ENCODE data around the gene CIC.
"Not testable (repeated sequence)": the region's sequence is repeated elsewhere in the genome, so short reads cannot be mapped to it uniquely, and the experiment has no call there.

The CIC gene

DNA sequence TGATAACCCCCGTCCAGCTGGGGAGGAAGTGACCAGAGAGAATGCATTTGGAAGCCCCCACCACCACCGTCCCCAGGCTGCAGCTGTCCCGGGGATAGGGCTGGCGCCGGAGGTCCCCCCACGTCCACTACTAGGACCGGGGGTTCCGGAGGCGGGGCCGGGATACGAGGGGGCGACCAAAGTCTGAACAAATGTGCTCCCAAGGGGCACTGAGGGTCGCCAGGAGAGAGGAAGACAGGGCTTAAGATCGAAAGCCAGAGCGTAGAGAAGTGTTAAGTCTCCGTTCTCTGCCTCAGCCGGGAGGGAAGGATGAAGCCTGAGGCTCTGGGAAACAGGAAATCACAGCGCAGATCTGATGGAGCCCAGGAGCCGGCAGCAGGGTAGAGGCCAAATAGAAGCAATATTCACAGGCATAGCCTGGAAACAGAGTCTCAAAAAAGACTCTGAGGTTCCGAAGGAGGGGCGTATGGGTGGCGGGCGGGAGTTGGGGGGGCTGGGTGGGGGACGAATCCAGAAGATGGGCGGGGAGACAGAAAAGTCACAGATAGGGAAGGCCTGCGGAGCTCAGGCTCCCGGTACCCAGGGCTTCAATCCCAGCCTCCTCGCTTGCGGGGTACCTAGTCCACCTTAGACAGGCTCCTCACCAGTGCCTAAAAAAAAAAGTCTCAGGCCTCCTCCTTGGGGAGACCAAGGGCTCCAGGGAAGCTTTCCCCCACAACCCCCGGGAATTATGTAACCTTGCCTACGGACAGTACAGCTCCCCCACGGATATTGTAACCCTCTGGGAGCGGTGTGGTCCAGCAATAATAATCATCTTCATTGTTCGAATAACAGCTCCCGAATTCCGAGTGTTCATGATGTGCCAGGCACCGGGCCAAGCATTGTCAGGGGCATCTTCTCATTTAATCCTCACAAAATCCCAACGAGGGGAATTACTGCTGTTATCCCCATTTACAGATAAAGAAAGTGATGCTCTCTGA lies 13.0 kb upstream of the CIC start:
- DNase-seq, result peak in 2 of 3 donors; percentile 37 to 49

DNA sequence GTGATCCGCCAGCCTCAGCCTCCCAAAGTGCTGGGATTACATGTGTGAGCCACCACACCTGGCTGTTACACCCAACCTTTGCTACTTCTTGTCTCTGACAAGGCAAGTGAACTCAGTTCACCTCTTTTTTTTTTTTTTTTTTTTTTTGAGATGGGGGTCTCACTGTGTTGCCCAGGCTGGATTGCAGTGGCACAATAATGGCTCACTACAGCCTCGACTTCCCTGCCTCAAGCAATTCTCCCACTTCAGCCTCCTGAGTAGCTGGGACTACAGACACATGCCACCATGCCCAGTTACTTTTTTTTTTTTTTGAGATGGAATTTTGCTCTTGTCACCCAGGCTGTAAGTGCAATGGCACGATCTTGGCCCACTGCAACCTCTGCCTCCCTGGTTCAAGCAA lies 11.2 kb upstream of the CIC start:
- DNase-seq, result not testable (repeated sequence)

- no peak for DNase-seq
Observed at GRCh38 chr19:42261763-42262162, 7.3 kb upstream of the CIC start.

DNA sequence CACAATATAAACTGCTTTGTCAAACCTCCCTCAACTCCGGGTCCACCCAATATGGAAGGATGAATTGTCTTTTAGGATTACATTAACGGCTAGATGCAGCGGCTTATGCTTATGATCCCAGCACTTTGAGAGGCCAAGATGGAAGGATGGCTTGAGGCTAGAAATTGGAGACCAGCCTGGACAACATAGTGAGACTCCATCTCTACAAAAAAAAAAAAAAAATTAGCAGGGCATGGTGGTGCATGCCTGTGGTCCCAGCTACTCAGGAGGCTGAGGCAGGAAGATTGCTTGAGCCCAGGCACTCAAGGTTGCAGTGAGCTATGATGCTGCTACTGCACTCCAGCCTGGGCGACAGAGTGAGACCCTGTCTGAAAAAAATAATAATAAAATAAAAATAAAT lies 2.9 kb upstream of the CIC start:
- DNase-seq, result not testable (repeated sequence)

- not testable (repeated sequence) for DNase-seq
Observed at GRCh38 chr19:42266928-42267603, 2.0 kb upstream of the CIC start.

- no peak for DNase-seq
Observed at GRCh38 chr19:42267644-42268141, 1.4 kb upstream of the CIC start.

GRCh38 chr19:42268142-42268703 lies 829 bp upstream of the CIC start:
- DNase-seq, result peak; percentile 99 to 100 (median 100)

- DNase-seq, result no peak
Observed at GRCh38 chr19:42269478-42270345, 660 bp downstream of the CIC start.

DNA sequence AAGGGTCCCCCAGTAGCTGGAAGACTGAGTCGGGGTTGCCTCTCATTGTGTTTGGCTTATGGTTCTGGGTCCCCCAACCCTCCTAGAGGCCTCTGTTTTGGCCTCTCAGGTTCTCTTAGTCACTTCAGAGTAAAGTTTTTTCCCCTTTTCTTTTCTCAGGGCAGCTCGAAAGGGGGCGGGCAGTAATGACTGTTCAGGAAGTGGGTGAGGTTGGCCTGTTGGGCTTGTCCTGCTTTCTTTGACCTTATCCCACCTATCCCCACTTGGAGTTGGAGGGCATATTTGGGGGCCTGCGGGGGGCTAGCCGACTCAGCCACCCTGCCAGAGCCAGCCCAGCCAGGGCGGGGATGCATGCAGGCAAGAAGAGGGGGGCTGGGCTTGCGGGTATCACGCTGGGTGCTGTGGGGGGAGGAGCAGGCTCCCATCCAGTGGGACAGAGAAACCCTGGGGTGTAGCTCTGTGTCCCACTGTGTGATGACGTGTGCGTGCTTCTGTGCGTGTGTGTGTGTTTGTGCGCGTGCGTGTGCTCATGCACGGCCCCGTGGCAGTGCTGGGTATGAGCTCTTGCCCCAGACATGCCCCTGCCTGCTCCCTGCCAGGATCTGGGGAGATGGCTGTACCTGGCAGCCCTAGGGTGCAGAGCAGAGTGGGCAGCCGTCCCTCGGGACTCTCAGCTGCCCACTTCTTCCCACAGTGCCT lies 1.4 kb downstream of the CIC start:
- peak; percentile 81 to 86 (median 86) for DNase-seq

DNA sequence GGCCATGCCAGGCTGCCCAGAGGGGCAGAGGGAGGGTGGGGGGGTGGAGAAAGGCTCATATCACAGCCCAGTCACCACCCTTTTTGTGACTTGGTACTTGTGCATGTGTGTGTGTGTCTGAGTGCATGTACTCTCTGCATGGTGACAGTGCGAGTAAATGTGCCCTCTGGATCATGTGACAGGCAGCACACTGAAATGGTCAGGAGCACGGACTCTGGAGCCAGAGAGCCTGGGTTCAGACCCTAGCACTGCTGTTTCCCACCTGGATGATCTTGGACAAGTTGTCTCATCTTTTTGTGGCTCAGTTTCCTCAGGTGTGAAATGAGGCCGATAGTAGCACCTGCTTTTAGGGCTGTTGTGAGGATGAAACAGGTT lies 2.0 kb downstream of the CIC start:
- DNase-seq, result no peak

GRCh38 chr19:42271861-42272534 lies 2.9 kb downstream of the CIC start:
- DNase-seq, result no peak

GRCh38 chr19:42272535-42272897 lies 3.5 kb downstream of the CIC start:
- no peak for DNase-seq

- DNase-seq, result no peak
Observed at GRCh38 chr19:42272989-42273406, 3.9 kb downstream of the CIC start.

GRCh38 chr19:42273407-42274064 lies 4.5 kb downstream of the CIC start:
- DNase-seq, result no peak

- DNase-seq, result no peak
Observed at GRCh38 chr19:42274065-42274682, 5.1 kb downstream of the CIC start.

GRCh38 chr19:42275103-42275502 lies 6.1 kb downstream of the CIC start:
- DNase-seq, result no peak

DNA sequence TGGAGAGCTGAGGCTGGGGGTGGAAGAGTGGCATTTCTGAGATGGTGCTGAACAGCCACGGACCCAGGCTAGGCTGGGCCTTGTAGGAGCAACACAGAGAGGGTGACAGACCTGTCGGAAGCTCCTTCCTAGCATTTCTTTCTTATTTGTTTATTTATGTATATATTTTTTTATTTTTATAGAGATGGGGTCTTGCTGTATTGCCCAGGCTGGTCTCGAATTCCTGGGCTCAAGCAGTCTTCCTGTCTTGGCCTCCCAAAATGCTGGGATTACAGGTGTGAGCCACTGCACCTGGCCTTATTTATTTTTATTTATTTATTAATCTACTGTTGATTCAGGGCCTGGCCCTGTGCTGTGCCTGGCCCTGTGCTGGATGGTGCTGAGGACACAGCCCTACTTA lies 6.5 kb downstream of the CIC start:
- no peak for DNase-seq

- DNase-seq, result no peak
Observed at GRCh38 chr19:42276284-42276683, 7.2 kb downstream of the CIC start.

- DNase-seq, result no peak
Observed at GRCh38 chr19:42276821-42277220, 7.8 kb downstream of the CIC start.

DNA sequence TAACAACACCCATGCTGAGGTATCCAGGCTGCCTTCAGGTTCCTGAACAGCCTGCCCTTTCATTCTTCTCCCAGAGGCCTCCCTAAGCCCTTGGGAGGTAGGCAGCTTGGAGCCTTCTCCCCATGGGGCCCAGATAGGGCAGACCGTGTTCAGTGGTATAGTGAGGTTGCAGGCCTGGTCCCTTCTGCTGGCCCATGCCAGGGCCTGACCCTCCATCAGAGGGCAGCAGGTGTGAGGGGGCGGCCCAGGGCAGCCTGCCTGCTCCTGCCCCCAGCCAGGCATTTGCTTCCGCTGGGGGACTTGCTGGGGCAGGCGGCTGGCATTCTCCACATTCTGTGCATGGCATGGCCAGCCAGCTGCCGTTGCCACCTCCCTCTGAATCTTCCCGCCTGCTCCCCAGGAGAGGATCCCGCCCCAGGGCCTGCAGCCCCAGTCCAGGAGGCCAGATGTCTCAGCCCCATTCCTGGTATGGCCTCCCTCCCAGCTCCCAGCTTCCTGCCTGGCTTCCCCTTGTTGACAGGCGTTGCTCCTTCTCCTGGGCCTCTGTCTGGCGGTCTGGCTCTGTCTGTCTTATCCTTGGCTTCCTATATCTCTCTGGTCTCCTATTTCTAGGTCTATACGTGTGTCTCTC lies 8.9 kb downstream of the CIC start:
- DNase-seq, result no peak

Data from suppressor macrophage treated with lipopolysaccharide for 1 hour (primary cell).